Brain pericyte (primary cell): ENCODE results near the gene ROPN1.
A peak's percentile ranks its signal among the peaks of the same experiment; 100 is the strongest.
"Not testable (repeated sequence)": the region's sequence is repeated elsewhere in the genome, so short reads cannot be mapped to it uniquely, and the experiment has no call there.

Source experiments
- DNase-seq: peaks from one replicate; pipeline ENCODE4 v3.0.0-alpha.2; 2012; ENCODE audit warnings: low read depth, low spot score

The ROPN1 gene

DNA sequence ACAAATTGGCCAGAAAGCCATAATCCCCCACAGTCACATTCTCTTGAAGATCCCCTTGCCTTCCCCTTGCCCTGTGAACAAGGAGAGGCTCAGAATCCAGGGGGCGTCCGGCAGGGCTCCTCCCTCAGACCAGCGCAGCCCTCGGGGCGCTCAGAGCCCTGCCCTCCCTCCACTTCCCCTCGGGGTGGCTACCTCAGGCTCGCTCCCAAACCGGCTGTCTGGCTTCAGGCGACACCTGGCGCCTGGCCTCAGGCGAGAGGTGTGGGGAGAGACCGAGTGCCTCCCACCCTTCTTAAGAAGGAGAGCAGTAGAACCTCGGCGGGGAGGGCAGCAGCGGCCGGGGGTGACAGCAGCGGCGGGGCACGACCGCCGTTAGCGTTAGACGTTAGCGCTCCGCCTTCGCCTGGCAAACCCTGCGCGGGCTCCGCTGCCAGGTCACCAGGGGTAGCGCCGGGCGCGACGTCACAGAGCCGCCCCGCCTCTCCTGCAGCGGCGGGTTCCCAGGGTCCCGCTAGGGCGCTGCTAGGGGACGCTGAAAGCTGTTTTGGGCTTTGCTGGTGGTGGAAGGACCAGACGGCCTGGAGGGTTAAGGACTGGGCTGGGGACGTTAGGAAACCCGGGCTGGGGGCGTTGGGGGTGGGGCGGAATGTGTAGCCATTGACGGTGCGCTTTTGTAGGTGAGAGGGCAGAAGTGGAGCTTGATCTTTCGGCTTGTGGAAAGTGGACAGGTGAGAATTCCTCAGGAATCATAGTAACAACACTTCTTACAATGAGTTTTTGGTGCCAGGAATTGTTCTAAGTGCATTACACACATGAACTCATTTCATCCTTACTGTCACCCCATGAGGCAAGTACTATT is at the start of gene ROPN1:
TSS of gene ROPN1 (minus strand) at position 395 of the 859 bp plus-strand sequence. CDS start 11,643 bp downstream, outside the sequence.
- not testable (repeated sequence) for DNase-seq

DNA sequence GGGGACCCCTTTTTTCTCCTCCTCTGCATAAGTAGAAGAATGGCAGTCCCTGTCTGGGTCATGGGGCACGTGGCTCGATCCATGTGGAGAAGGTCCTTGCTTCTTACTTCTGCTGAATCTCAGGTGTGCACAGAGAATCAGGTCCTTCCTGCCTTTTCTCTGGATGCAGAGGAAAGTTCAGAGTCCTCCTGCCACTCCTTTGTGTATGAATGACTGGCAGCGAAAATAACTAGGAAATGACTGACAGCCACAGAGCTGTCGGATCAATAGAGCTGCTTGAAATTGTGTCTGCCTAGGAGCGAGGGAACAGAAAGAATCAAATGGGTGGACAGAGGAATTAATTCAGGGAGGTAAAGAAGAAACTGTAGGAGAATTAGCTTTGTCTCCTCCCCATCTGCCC is 49.6 kb upstream of the ROPN1 start:
- no peak for DNase-seq

DNA sequence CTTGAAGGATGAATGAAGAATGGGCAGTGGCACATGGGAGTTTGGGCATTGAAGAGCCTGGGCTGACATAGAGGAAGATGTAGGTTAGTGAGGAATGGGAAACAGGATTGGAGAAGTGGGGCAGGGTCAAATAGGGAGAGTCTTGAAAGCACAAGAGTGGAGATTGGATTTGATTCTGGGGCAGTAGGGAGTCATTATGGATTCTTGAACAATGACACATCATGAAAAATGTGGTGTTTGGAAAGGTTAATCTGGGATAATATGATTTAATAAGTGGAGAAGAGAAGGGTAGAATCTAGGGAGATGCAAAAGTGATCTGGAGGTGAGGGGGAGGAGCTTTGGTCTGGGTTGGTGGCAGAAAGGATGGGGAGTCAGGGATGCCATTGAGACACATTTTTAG is 45.4 kb upstream of the ROPN1 start:
- no peak for DNase-seq

DNA sequence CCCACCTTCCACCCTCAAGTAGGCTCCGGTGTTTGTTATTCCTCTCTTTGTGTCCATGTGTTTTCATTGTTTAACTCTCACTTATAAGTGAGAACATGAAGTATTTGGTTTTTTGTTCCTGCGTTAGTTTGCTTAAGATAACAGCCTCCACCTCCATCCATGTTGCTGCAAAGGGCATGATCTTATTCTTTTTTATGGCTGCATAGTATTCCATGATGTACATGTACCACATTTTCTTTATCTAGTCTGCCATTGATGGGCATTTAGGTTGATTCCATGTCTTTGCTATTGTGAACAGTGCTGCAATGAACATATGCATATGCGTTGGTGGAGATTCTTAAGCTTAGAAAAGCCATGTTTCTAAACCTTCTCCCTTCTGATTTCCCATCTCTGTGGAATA is 44.3 kb upstream of the ROPN1 start:
- not testable (repeated sequence) for DNase-seq

DNA sequence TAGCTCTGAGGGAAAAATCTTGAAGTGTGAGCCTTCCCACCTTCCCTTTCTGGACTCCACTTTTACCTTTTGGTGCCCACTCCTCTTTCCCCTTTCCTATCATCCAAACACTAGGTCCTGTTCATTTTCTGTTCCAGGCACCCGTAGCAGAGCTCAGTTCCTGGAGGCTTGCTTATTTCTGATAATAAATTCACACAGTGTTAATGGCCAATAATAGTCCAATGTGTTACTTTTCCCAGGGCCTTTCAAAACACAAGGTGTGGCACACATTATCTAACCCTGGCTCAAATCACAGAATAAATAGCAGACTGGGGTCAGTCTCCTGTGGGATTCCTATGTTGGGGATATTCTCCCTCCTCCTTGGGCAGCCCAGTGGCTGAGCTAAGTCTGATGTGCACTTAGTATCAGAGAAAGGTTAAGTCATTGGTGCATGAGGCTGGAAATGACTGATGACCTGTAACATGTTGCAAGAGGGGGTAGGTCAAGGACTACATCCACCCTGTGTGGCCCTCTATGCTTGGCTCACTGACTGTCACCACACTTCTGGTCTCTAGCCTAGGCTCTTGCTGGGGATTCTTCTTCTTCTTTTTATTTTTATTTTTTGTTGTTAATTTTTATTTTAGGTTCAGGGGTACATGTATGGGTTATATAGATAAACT is 43.7 kb upstream of the ROPN1 start:
- DNase-seq = no peak

DNA sequence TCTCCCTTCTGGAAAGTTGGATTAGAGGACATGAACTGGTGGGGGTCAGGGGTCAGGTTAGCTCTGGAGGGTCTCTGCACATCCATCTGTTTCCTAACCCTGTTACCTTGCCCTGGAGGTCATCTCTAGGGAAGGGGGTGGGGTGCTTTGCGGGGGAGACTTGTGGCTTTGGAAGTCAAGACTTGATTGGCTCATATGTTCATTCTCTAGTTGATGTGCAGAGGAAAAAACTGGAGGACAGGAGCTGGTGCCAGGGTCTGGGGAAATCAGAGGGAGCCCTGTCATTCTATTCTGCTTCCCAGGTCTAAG is 42.9 kb upstream of the ROPN1 start:
- no peak for DNase-seq

DNA sequence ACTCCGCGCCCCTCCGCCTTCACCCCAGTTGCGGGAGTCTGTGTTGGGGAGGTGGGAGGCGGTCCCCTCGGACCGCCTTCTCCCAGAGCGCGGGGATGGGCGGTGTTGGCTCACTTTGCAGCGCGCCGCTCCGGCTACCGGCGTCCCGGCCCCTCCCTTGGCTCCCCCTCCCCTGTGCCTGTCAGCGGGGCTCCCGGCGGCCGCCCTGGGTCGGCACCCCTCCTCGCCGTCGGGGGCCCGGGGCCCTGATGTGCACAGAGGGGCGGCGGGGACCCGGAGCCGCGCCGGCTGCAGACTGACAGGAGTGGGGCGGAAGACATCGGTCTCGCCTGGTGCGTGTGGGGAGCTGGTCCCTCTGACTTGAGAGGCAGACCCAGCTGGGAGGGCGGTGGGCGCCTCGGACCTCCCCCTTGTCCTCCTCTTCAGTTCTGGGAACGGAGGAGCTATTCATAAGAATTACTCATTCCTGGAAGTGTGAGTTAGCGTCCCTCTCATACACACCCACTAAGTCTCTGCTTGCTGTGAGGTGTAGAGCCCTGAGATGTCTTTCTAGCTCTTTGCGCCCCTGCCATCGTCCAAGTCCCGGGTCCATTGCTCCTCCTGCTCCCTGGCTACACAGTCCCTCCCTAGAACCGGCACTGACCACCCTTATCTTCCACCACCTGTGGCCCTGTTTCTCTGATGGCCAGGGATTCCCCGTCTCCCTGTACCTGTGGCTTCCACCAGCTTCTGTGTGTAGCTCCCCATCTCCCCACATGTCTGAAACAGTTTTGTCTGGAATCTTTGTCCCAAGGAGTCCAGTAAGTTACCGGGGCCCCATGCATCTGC is 42.3 kb upstream of the ROPN1 start:
- DNase-seq = no peak

DNA sequence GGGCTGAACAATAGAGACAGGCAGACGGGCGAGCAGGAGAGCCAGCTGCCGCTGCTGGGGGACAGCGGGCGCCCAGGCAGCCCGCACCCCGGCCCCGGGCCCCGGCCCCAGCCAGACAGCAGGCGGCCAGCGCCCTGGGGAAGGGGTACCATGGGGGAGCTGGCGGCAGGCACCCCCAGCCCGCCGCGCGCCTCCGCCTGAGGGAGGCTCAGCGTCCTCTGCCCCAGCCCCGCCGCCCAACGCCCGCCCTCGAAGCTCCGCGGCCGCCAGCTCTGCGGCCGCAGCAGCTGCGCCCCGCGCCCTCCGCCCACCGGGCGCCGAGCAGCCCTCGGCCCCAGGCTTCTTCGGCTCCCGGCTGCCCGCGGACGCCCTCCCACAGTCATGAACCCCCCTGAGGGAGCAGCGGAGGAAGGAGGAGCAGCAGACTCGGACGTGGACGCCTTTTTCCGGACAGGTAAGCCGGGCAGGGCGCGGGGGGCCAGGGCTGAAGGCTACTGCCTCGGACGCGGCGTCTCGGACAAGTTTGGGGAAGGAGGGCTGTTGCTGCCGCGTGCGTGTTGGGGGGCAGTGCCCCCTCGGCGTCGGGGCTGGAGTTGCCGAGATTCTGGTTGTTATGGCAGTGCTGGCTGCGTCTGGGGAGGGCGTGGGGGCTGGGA is 41.6 kb upstream of the ROPN1 start, which contains the start of gene KALRN:
TSS of gene KALRN (plus strand) at position 10 of the 656 bp plus-strand sequence.
- no peak for DNase-seq

DNA sequence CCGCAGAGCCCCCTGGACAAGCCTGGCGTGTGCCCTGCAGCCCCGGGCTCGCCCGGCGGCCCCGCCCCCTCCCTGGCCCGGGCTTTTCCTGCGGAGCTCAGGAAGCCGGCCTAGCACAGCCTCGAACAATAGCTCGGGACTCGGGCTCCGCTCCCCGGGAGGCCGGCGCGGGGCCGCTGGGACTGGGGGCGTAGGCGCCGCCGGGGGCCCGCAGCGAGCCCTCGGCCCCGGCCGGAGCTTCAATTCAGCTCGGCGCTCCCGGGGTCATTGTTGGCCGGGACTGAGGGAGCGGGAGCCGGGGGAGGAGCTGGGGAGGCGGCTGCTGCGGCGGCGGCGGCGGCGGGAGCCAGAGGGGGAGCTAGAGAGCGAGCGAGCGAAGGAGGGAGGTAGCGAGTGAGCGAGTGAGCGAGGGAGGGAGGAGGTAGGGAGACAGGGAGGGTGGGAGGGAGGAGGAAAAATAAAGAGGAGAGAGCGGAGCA is 41.0 kb upstream of the ROPN1 start:
- peak; percentile 36 for DNase-seq

DNA sequence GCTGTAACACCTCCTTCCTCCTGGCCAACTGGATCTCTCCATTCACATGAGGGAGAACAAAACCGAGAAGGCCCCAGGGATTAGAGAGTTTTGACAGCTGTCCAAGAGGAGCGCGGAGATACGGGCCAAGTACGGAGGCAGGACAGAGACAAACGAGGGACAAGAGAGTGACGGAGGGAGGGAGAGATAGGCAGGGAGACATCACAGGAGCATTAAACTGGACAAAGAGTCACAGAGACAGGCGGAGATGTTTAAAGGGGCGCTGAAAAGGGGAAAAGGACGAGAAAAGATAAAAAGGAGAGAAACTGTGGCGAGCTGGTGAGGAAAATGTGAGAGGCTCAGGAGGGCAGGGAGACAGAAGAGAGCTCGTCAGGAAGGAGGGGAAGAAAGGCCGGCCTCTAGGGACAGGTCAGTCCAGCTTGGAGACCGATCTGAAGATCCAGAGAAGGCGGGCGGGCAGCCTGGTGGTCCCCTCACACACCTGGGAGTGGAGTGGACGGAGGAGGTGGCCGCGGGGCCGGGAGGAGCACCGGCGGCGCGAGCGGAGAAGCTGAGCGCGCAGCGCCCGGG is 40.5 kb upstream of the ROPN1 start:
- DNase-seq = no peak

GRCh38 chr3:124026516-124026915 is 34.6 kb upstream of the ROPN1 start:
- no peak for DNase-seq

DNA sequence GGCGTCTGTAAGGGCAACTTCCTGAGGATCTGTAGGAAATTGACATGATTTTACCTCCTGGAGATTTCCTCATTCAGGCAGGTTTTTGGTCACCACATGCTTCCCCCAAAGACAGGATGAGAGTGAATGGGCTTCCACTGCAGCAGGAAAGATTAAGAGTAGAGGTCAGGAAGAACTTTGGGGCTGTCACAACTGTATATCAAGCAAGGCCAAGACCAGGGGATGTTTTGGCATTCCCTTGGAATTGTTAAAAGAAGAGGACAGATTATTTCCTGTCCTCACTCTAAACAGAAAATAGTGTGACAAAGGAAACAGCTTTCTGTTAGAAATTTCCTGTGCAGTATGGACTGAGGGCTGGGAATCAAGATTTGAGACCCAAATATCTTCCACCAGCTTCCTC is 31.6 kb upstream of the ROPN1 start:
- DNase-seq = not testable (repeated sequence)

DNA sequence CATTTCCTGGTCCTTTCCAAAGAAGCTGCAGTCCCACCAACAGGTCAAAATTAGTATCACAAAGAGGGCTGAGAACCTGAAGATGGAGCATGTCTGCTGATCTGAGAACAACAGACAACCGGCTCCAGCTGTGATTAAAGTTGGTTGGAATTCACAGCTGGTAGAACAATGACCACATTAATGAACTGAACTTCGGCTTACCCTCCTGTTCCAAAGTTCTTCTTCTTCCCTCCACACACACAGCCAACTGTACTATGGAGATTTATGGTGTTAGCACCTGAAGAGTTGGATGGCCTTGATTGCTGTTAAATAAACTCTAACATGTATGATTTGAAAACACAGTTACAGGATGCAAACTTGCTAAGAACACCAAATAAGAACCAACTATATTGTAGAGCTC is 27.4 kb upstream of the ROPN1 start:
- DNase-seq = no peak

- not testable (repeated sequence) for DNase-seq
Measured at GRCh38 chr3:124017502-124017901, 25.6 kb upstream of the ROPN1 start.

GRCh38 chr3:124016483-124016882 is 24.6 kb upstream of the ROPN1 start:
- DNase-seq = not testable (repeated sequence)

DNA sequence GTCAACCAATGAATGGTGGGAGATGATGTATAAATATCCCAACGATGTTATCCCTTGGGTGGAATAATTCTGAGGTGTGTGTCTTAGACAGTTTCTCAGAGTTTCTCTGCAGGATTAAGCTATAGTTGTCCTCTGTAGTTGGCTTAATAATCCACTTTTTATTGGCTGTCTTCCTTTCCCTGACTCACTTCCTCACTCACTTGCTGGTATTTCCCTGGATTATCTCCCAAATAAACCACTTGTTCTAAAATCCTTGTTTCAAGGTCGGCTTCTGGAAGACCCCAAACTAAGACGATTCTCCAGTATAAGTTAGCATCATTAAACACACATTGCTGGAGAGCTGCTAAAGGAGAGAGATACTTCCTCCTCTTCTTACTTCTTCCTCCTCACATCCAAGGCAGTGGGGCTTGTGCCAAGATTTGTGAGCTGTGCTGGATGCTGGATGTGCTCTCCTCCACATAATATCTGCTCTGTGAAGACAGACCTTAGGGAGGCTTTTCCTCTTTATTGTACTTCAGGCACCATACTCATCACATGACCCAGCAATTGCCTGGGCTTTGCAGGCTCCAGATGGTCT is 22.5 kb upstream of the ROPN1 start:
- no peak for DNase-seq

DNA sequence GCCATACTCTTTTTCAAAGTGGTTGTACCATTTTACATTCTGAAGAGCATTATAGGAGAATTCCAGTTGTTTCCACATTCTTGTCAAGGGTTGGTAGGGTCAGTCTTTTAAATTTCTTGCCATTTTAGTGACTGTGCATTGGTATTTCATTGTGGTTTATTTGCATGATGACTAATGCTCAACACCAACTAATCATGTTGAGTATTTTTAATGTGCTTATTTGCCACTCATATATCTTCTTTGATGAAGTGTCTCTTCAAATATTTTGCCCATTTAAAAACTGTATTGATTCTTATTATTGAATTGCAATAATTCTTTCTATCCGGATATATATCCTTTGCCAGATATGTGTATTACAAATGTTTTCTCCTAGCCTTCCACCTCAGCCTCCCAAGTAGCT is 16.4 kb upstream of the ROPN1 start:
- DNase-seq = not testable (repeated sequence)

- no peak for DNase-seq
Measured at GRCh38 chr3:124007186-124007585, 15.3 kb upstream of the ROPN1 start.

DNA sequence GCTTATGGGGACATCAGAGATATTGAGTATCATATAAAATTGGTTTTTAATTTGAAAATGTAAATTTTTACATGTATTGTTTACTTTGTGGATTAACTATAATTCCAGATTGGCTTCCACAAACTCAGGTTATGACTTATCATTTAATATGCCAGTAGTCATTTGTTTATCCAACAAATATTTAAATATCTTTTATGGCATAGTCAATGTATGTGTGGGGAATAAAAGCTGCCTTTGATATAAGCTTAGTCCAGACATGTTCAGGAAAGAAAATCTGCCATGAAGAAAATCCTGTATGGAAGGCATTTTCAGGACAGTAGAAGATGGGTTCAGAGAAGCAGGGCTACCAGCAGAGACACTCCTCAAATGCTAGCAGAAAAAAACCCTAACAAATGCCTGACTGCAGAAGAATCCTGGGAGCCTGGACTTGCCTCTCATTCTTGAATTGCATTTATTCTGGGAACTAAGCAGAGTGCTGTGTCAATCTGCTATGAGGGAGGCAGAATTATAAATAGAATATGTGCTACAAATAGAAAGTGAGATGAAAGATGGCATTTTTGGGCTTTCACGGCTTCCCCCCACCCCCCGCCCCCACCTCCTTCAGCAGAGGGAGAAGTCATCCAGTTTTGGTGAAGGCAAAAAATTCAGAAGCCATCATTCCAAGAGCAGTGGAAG is 10.6 kb upstream of the ROPN1 start:
- DNase-seq = not testable (repeated sequence)

DNA sequence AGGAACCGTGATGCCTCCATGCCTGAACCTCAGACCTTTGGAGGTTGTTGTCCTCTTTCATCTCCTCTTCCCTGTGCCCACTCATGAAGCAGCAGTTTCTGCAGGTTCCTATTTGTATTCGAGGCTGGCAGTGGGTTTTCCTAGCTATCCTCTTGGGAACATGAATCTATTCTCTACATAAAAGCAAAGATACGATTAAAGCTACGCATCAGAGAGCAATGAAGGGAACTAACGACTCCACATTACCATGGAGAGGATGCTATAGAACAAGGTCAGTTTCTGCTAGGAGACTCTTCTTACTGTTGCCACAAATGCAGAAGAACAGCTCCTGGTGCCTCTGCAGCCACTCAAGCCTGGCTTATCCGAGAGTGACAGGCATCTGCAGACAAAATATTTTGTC is 9.4 kb upstream of the ROPN1 start:
- not testable (repeated sequence) for DNase-seq
